IPS-15b (cell line): ENCODE results near the gene HM13.
"Not testable (repeated sequence)": the region's sequence is repeated elsewhere in the genome, so short reads cannot be mapped to it uniquely, and the experiment has no call there.

Experiments used
- H3K27me3 ChIP-seq: one replicate; pipeline ENCODE4 v1.6.1; 2013; ENCODE audit warnings: low read length; ENCODE audit not compliant: control insufficient read depth, insufficient read depth
- H3K36me3 ChIP-seq: one replicate; pipeline ENCODE4 v1.6.1; 2013; ENCODE audit warnings: low read length; ENCODE audit not compliant: control insufficient read depth, insufficient read depth
- H3K4me1 ChIP-seq: one replicate; pipeline ENCODE4 v1.6.1; 2013; ENCODE audit warnings: mild to moderate bottlenecking, low read length; ENCODE audit not compliant: control insufficient read depth, insufficient read depth
- H3K4me3 ChIP-seq: one replicate; pipeline ENCODE4 v1.5.1; 2013; ENCODE audit warnings: low read depth, low read length
- H3K9ac ChIP-seq: one replicate; pipeline ENCODE4 v1.6.1; 2013; ENCODE audit warnings: low read depth, mild to moderate bottlenecking, low read length
- H3K9me3 ChIP-seq: one replicate; pipeline ENCODE4 v1.6.1; 2013; ENCODE audit warnings: mild to moderate bottlenecking, low read length; ENCODE audit not compliant: control insufficient read depth, insufficient read depth

HM13 gene

DNA sequence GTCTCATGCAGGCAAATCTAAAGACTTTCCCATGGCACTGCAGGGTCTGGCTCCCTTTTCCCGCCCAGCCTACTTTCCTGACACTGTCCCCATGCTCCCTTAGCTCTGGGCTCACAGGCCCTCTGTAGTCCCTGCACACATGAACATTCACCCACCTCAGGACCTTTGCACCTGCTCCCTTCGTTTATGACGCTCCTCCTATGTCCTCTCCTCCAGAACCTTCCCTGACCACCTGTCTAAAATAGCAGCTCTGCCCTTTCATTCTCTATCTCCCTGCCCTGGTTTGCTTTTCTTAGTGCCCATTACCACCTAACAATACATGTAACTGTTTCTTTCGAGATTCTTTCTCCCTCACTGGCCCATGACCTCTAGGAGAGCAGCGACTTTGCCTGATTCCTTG lies 22.3 kb downstream of the HM13 start:
- Histone ChIP-seq H3K36me3 (peaks cover 35% of the 10 kb centered on the region), H3K9me3 (no peaks in the 10 kb centered on the region), H3K4me3 (no peak overlapping the region), H3K9ac (no peak overlapping the region), H3K27me3 (no peaks in the 10 kb centered on the region), H3K4me1 (no peaks in the 10 kb centered on the region)

DNA sequence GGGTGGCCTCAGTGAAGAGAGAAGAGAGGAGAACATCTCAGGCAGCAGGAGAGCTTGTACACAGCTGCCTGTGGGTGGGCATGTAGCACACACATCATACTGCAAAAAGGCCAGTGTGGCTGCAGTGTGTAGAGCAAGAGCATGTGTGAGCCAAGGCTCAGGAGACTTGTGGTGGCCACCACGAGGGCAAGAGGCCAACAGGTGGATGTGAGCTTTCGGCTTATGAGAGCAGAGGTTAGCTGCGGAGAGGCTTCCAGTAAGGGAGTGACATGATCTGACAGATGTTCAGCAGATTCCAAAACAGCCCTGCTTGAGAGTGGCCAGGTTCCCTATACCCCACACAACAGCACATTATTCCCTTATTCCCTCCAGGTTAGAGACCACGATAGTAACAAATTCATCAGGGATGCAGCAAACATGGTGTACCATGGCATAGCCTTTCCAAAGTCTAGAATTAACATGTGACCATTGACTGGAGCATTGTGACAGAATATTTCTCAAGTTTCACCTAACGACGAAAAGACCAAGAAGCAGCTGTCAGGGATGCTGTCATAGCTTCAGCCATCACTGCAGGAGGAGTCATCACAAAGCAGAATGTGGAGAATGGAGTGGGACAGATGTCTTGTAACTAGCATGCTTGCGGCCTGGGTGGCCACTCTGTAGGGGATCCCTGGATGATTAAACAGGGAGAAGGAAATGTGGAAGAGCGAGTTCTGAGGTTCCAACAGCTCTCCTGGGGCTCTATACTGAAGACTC lies 23.1 kb downstream of the HM13 start:
- Histone ChIP-seq H3K4me1 (no peaks in the 10 kb centered on the region), H3K9me3 (no peaks in the 10 kb centered on the region), H3K9ac (no peak overlapping the region), H3K4me3 (no peak overlapping the region), H3K27me3 (no peaks in the 10 kb centered on the region), H3K36me3 (peaks cover 41% of the 10 kb centered on the region)

DNA sequence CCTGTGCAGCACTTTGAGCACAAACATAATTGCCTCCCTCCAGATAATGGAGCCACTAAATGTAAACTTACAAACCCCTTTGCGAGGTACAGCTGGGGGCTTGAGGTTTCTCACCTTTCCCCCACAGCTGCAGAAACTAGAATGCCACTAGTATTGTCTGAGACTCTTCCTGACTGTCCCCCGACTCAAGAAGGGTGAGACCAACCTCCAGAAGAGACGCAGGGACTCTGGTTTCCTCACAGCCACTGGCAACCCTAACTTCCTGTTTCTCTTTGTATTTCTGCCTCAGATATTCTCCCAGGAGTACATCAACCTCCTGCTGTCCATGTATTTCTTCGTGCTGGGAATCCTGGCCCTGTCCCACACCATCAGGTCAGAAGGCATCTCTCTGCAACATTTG lies 23.6 kb downstream of the HM13 start:
- H3K9ac ChIP-seq: no peak overlapping the region
- H3K4me3 ChIP-seq: no peak overlapping the region
- H3K9me3 ChIP-seq: no peaks in the 10 kb centered on the region
- H3K36me3 ChIP-seq: peaks cover 41% of the 10 kb centered on the region
- H3K27me3 ChIP-seq: no peaks in the 10 kb centered on the region
- H3K4me1 ChIP-seq: no peaks in the 10 kb centered on the region

DNA sequence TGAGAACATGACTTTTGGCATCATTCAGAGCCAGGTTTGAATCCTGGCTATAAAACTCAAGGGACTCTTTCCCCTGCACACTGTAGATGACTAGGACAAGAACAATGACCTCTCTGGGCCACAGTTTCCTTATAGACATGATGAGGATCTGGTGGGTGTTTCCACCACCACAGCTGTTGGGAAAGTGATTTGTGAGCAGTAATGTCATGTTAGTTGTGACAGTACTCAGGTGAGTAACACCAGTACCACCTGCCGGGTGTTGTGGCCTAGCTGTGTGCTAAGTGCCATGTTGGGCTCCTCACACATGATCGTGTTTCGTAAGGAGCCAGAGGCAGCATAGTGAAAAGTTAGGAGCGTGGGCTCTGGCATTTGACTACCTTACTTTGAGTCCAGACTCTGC lies 24.1 kb downstream of the HM13 start:
- peaks cover 42% of the 10 kb centered on the region for H3K36me3 ChIP-seq
- H3K27me3 ChIP-seq: no peaks in the 10 kb centered on the region
- H3K4me3 ChIP-seq: no peak overlapping the region
- H3K9me3 ChIP-seq: no peaks in the 10 kb centered on the region
- H3K4me1 ChIP-seq: no peaks in the 10 kb centered on the region
- no peak overlapping the region for H3K9ac ChIP-seq

DNA sequence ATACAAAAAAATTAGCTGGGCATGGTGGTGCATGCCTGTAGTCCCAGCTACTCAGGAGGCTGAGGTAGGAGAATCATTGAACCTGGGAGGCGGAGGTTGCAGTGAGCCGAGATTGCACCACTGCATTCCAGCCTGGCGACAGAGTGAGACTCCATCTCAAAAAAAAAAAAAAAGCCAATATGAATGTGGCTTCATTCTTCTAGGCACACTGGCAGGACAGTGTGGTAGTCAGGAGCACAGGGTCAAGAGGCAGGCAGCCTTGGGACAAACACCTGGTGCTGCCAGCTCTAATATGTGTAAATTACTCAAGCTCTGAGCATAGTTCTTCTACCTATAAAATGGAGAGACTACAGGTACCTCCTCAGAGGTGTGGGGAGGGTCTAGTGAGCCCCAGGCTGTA lies 25.4 kb downstream of the HM13 start:
- H3K9me3 ChIP-seq, H3K4me1 ChIP-seq, H3K9ac ChIP-seq, H3K4me3 ChIP-seq, H3K27me3 ChIP-seq: not testable (repeated sequence)
- H3K36me3 ChIP-seq: peaks cover 42% of the 10 kb centered on the region

DNA sequence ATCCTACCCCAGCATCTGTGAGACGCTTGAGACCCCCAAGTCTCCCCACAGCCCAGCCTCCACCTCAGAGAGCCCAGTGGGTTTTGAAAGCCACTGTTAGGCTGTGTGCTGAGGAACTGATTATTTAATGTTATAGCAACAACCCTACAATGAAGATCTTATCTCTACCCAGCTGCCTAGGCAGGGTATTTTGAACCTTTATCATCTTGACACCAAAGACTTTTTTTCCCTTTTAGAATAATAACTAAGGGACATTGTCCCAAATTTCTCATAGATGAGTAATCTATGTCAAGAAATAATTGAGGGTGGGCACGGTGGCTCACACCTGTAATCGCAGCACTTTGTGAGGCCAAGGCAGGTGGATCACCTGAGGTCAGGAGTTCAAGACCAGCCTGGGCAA lies 26.2 kb downstream of the HM13 start:
- H3K27me3 ChIP-seq: no peaks in the 10 kb centered on the region
- H3K4me3 ChIP-seq: no peak overlapping the region
- H3K36me3 ChIP-seq: peaks cover 42% of the 10 kb centered on the region
- H3K9me3 ChIP-seq: no peaks in the 10 kb centered on the region
- H3K4me1 ChIP-seq: no peaks in the 10 kb centered on the region
- no peak overlapping the region for H3K9ac ChIP-seq

DNA sequence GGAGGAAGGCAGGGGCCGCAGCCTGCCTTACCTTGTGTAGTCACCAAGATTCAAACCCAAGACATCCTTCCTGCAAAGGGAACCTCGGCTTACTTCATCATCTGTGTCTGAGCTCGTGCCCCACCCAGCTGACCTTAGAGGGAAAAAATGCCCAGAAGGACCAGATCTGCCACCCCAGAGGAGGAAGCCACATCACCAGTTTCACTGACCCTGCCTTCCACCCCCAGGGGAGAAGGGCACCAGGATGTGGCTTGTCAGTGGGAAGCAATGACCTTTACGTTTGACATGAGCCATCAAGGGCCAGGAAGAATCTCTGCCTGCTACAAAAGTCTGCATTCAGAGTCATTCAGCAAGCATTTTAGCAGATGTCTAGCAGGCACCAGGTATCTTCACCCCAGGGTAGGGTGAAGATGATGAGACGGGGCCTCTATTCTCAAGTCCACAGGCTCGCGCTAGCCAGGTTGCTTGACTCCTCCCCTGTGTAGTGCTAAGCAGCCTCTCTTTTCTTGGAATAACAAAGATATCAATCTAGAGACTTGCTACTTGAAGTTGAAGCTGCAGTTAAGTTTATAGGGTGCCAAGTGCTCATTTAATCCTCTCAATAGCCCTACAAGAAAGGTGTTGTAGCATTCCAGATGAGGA lies 28.1 kb downstream of the HM13 start:
- no peak overlapping the region for H3K4me3 ChIP-seq
- H3K9me3 ChIP-seq: no peaks in the 10 kb centered on the region
- H3K36me3 ChIP-seq: peaks cover 32% of the 10 kb centered on the region
- H3K9ac ChIP-seq: no peak overlapping the region
- no peaks in the 10 kb centered on the region for H3K27me3 ChIP-seq
- no peaks in the 10 kb centered on the region for H3K4me1 ChIP-seq

DNA sequence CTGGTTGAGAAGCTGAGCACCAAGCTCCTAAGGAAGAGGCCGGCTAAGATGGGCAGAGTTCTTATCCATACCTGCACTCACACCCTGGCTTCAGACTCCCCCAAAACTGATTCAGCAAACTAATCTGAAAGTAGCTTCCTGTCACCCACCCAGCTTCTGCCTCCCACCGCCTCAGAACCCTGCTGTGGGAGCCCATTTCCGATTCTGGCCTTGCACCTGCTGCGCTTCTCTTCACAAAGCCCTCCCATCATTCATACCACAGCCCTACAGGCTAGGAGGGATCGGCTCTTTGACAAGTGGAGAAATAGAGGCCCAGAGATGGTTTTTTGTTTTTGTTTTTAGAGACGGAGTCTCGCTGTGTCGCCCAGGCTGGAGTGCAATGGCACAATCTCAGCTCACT lies 28.7 kb downstream of the HM13 start:
- Histone ChIP-seq H3K36me3 (peaks cover 27% of the 10 kb centered on the region), H3K4me1 (no peaks in the 10 kb centered on the region), H3K4me3 (no peak overlapping the region), H3K9me3 (no peaks in the 10 kb centered on the region), H3K9ac (no peak overlapping the region), H3K27me3 (no peaks in the 10 kb centered on the region)

DNA sequence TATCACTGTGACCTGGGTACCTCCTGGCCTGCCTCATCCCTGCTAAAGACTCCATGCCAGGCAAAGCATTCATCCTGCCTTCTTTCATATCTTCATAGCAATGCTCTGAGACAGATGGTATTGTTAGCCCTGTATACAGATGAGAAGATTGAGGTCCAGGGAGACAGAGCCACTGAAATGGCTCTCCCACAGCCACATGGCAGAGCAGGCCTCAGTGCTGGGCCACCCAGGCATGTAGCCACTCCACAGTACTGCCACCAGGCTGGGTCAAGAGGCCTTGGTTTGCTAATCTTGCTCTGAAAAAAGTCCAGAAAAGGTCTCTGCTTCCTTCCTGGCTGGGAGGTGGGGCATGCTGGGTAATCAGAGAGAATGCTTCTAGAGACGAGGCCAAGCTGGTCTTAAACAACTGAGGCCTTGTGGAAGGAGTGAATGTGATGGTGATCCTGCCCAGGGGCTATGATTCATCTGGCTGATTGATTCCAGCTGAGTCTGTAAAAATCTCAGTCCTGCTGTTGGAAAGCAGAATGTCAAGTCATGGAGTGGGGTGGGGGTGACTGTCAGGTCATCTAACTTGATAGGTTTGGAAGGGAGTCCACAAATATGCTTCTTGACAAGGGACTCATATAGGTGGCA lies 29.8 kb downstream of the HM13 start:
- H3K9ac ChIP-seq: no peak overlapping the region

DNA sequence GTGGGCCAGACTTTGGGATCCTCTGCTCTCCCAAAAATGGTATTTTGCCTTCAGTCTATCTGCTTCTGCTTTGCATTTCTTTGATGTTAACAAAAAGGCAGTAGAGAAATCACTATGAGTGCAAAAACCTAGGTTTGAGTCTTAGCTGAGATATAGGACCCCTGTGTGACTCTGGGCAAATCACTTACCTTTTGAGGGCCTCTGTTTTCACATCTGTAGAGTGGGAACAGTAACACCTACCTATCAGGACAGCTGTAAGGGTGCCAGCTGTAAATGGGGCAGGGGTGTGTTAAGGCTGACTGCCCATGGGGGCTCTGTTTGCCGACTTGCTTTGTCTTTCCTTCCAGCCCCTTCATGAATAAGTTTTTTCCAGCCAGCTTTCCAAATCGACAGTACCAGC lies 30.4 kb downstream of the HM13 start:
- Histone ChIP-seq H3K9me3 (no peaks in the 10 kb centered on the region), H3K9ac (no peak overlapping the region), H3K36me3 (peaks cover 26% of the 10 kb centered on the region), H3K27me3 (no peaks in the 10 kb centered on the region), H3K4me3 (no peak overlapping the region), H3K4me1 (no peaks in the 10 kb centered on the region)

More for the DNA sequence above, 29.8 kb downstream of the HM13 start:
- H3K9me3 ChIP-seq: no peaks in the 10 kb centered on the region
- H3K27me3 ChIP-seq: no peaks in the 10 kb centered on the region
- no peaks in the 10 kb centered on the region for H3K4me1 ChIP-seq
- no peak overlapping the region for H3K4me3 ChIP-seq
- H3K36me3 ChIP-seq: peaks cover 24% of the 10 kb centered on the region

DNA sequence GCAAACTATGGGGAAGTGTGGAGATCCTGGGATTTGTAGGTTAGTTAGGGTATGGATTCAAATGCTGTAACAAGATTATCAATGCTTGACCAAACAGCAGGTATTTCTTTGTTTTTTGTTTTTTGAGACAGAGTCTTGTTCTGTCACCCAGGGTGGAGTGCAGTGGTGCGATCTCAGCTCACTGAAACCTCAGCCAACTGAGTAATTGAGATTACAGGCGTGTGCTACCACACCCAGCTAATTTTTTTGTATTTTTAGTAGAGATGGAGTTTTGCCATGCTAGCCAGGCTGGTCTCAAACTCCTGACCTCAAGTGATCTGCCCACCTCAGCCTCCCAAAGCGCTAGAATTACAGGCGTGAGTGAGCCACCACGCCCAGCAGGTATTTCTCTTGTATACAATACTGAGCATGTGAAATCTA lies 31.4 kb downstream of the HM13 start:
- not testable (repeated sequence) for H3K9me3 ChIP-seq, H3K4me1 ChIP-seq, H3K4me3 ChIP-seq, H3K27me3 ChIP-seq, H3K9ac ChIP-seq
- peaks cover 33% of the 10 kb centered on the region for H3K36me3 ChIP-seq
